ENCODE data around the gene UCK1.

The UCK1 gene

GRCh38 chr9:131534721-131535237, 3.7 kb upstream of the UCK1 start:
- TF ChIP-seq FOXA1 (IDR thresholded peaks at IDR 0.05): no peak
- peak; percentile 29; the same call in 1 of the 2 replicates for TF ChIP-seq PKNOX1 (IDR thresholded peaks at IDR 0.05)
- DNase-seq (ENCODE audit: extremely low spot score): no peak
- ChIA-PET CTCF (no interaction called here), POLR2A (no interaction called here)

GRCh38 chr9:131530546-131530919, 530 bp downstream of the UCK1 start:
- DNase-seq (ENCODE audit: extremely low spot score): peak; percentile 66
- TF ChIP-seq TARDBP (IDR thresholded peaks at IDR 0.05) (no peak), SUZ12 (IDR thresholded peaks at IDR 0.05) (no peak), FOXM1 (IDR thresholded peaks at IDR 0.05; ENCODE audit: borderline replicate concordance) (no peak), ELF4 (IDR thresholded peaks at IDR 0.05) (no peak), LEF1 (IDR thresholded peaks at IDR 0.05; ENCODE audit: borderline replicate concordance) (no peak), L3MBTL2 (conservative IDR thresholded peaks at IDR 0.05) (peak; percentile 72)
- ChIA-PET POLR2A (interaction anchor here (1.0 to 1.3 kb wide), 3 partner anchors 14 to 214 kb away, joined by 3 to 4 read pairs (median 3); partner anchors contain the start of gene PRRT1B), CTCF (no interaction called here)

- ChIA-PET POLR2A (interaction anchor here (0.8 kb wide), 1 partner anchor 17 kb away, joined by 3 read pairs; no protein-coding TSS in a partner anchor), CTCF (no interaction called here)
- TF ChIP-seq FOXA1 (IDR thresholded peaks at IDR 0.05) (no peak), NFRKB (IDR thresholded peaks at IDR 0.05) (no peak), FOXM1 (IDR thresholded peaks at IDR 0.05; ENCODE audit: borderline replicate concordance) (no peak), CTBP1 (IDR thresholded peaks at IDR 0.05; ENCODE audit: borderline replicate concordance) (no peak), ZNF384 (IDR thresholded peaks at IDR 0.05) (no peak), SP1 (IDR thresholded peaks at IDR 0.05) (no peak), ELF4 (IDR thresholded peaks at IDR 0.05) (no peak), SUZ12 (IDR thresholded peaks at IDR 0.05) (no peak), BHLHE40 (IDR thresholded peaks at IDR 0.05; ENCODE audit: borderline replicate concordance) (no peak), FOXK2 (IDR thresholded peaks at IDR 0.05) (no peak), HDGF (IDR thresholded peaks at IDR 0.05; ENCODE audit: borderline replicate concordance) (no peak), ARNT (IDR thresholded peaks at IDR 0.05) (no peak), PKNOX1 (IDR thresholded peaks at IDR 0.05) (no peak), L3MBTL2 (conservative IDR thresholded peaks at IDR 0.05) (no peak), TARDBP (IDR thresholded peaks at IDR 0.05) (no peak), LEF1 (IDR thresholded peaks at IDR 0.05; ENCODE audit: borderline replicate concordance) (no peak)
- DNase-seq (ENCODE audit: extremely low spot score): no peak
Observed at GRCh38 chr9:131529597-131530545, 1.2 kb downstream of the UCK1 start.

GRCh38 chr9:131528886-131529505, 2.1 kb downstream of the UCK1 start:
- TF ChIP-seq NFRKB (IDR thresholded peaks at IDR 0.05) (no peak), L3MBTL2 (conservative IDR thresholded peaks at IDR 0.05) (no peak)
- ChIA-PET POLR2A (no interaction called here), CTCF (no interaction called here)
- no peak for DNase-seq (ENCODE audit: extremely low spot score)

GRCh38 chr9:131528186-131528585, 2.9 kb downstream of the UCK1 start:
- CTCF ChIA-PET: no interaction called here
- POLR2A ChIA-PET: no interaction called here
- TF ChIP-seq PKNOX1 (IDR thresholded peaks at IDR 0.05) (no peak), CTBP1 (IDR thresholded peaks at IDR 0.05; ENCODE audit: borderline replicate concordance) (no peak), HDGF (IDR thresholded peaks at IDR 0.05; ENCODE audit: borderline replicate concordance) (no peak), SUZ12 (IDR thresholded peaks at IDR 0.05) (no peak), NFRKB (IDR thresholded peaks at IDR 0.05) (no peak), ZNF384 (IDR thresholded peaks at IDR 0.05) (no peak), LEF1 (IDR thresholded peaks at IDR 0.05; ENCODE audit: borderline replicate concordance) (no peak), TARDBP (IDR thresholded peaks at IDR 0.05) (no peak), ELF4 (IDR thresholded peaks at IDR 0.05) (no peak), FOXM1 (IDR thresholded peaks at IDR 0.05; ENCODE audit: borderline replicate concordance) (no peak), L3MBTL2 (conservative IDR thresholded peaks at IDR 0.05) (no peak), FOXK2 (IDR thresholded peaks at IDR 0.05) (no peak), SP1 (IDR thresholded peaks at IDR 0.05) (no peak), BHLHE40 (IDR thresholded peaks at IDR 0.05; ENCODE audit: borderline replicate concordance) (no peak), ARNT (IDR thresholded peaks at IDR 0.05) (no peak), FOXA1 (IDR thresholded peaks at IDR 0.05) (no peak)
- DNase-seq (ENCODE audit: extremely low spot score): no peak
